ENCODE data around the gene ADI1. TPM values are rescaled to one million over a fixed set of nuclear protein-coding genes. Genes with fewer than 3 reads are reported as not detected.

ADI1 gene
- total and polyA plus RNA-seq, 7 donors, result 42.5 to 137 (median 43.7) TPM

- Histone ChIP-seq H3K4me3 (no peak overlapping the region), H3K36me3 (ENCODE audit: insufficient read depth in 1 of 2, low read depth in 1 of 2) (peaks cover 3 to 51% of the 10 kb centered on the region in 2 donors), H3K27me3 (ENCODE audit: insufficient read depth in 3 of 3, low read length in 2 of 3) (no peaks in the 10 kb centered on the region), H3K4me1 (peaks cover 51% of the 10 kb centered on the region), H3K27ac (peak overlapping the region; percentile 95), H3K9me3 (no peaks in the 10 kb centered on the region)
- 93 to 99% (median 94%) methylated on average over 7 of the region's 7 CpGs for WGBS, 3 donors
- TF ChIP-seq, protein P1, sequence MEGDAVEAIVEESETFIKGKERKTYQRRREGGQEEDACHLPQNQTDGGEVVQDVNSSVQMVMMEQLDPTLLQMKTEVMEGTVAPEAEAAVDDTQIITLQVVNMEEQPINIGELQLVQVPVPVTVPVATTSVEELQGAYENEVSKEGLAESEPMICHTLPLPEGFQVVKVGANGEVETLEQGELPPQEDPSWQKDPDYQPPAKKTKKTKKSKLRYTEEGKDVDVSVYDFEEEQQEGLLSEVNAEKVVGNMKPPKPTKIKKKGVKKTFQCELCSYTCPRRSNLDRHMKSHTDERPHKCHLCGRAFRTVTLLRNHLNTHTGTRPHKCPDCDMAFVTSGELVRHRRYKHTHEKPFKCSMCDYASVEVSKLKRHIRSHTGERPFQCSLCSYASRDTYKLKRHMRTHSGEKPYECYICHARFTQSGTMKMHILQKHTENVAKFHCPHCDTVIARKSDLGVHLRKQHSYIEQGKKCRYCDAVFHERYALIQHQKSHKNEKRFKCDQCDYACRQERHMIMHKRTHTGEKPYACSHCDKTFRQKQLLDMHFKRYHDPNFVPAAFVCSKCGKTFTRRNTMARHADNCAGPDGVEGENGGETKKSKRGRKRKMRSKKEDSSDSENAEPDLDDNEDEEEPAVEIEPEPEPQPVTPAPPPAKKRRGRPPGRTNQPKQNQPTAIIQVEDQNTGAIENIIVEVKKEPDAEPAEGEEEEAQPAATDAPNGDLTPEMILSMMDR (IDR thresholded peaks at IDR 0.05), result no peak
- ATAC-seq (no peak), DNase-seq (peak in 1 of 2 donors; percentile 45)
- intact Hi-C loops (cut with DNase I), result no loop called here
Observed at GRCh38 chr2:3469486-3469885, 49.8 kb downstream of the ADI1 start.

GRCh38 chr2:3468296-3468988, 50.9 kb downstream of the ADI1 start:
- DNase-seq (peak in 1 of 2 donors; percentile 31), ATAC-seq (no peak)
- no peaks in the 10 kb centered on the region for H3K9me3 ChIP-seq
- H3K36me3 ChIP-seq (ENCODE audit: insufficient read depth in 1 of 2, low read depth in 1 of 2), result peaks cover 3 to 56% of the 10 kb centered on the region in 2 donors
- intact Hi-C loops (cut with DNase I), result no loop called here
- 92 to 94% (median 94%) methylated on average over 31 of the region's 31 CpGs for WGBS, 3 donors
- H3K4me1 ChIP-seq, result peaks cover 51% of the 10 kb centered on the region
- H3K27me3 ChIP-seq (ENCODE audit: insufficient read depth in 3 of 3, low read length in 2 of 3), result no peaks in the 10 kb centered on the region
- TF ChIP-seq, protein P1 (IDR thresholded peaks at IDR 0.05), result no peak
- no peak overlapping the region for H3K4me3 ChIP-seq
- H3K27ac ChIP-seq, result no peak overlapping the region

DNA sequence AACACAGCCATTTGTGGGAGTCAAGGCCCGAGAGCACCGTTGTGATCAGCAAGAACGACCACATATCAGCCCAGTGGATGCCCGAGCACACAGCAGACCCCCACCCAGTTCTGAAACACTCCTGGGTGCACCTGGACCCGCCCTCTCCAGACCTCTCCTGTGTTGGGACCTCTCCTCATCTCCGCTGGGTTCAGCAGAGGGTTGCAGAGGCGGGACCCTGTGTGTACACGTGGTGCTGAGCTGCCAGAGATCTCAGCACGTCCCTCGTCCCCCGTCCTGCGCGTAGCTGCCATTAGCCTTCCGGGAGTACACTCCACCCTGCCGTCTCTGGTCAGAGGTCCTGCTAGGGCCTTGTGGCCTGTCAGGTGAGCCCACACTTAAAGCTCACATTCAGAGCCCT, 51.7 kb downstream of the ADI1 start:
- WGBS, 3 donors, result 93 to 96% (median 96%) methylated on average over 15 of the region's 15 CpGs
- Histone ChIP-seq H3K4me3 (no peak overlapping the region), H3K27me3 (ENCODE audit: insufficient read depth in 3 of 3, low read length in 2 of 3) (no peaks in the 10 kb centered on the region), H3K27ac (no peak overlapping the region), H3K36me3 (ENCODE audit: insufficient read depth in 1 of 2, low read depth in 1 of 2) (peaks cover 3 to 57% of the 10 kb centered on the region in 2 donors), H3K4me1 (peaks cover 47% of the 10 kb centered on the region), H3K9me3 (no peaks in the 10 kb centered on the region)
- TF ChIP-seq, protein P1 (IDR thresholded peaks at IDR 0.05), result no peak
- no peak for ATAC-seq
- peak in 1 of 2 donors; percentile 21 for DNase-seq
- intact Hi-C loops (cut with DNase I), result no loop called here

DNA sequence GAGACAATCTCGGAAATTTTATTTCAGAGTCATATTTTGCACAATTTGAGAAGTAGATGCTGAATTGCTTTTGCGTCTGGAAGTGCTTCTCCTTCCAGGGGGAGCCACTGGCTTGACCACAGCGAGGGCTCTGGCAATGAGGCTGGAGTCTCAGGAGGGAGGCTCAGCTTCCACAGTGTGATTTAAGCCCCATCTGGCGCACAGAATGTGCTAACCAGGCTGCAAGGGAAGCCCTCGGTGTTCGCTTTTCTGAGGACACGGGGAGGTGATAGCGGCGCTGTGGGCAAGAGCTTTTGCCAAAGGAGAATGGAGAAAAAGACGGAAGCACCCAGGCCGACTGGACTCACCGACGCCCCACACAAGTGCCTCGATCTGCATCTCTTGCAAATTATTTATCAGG, 52.4 kb downstream of the ADI1 start:
- 83 to 87% (median 85%) methylated on average over 14 of the region's 14 CpGs for WGBS, 3 donors
- peaks cover 42% of the 10 kb centered on the region for H3K4me1 ChIP-seq
- no peaks in the 10 kb centered on the region for H3K9me3 ChIP-seq
- DNase-seq, result peak in 1 of 2 donors; percentile 15
- peaks cover 3 to 57% of the 10 kb centered on the region in 2 donors for H3K36me3 ChIP-seq (ENCODE audit: insufficient read depth in 1 of 2, low read depth in 1 of 2)
- no peaks in the 10 kb centered on the region for H3K27me3 ChIP-seq (ENCODE audit: insufficient read depth in 3 of 3, low read length in 2 of 3)
- no peak overlapping the region for H3K4me3 ChIP-seq
- no peak overlapping the region for H3K27ac ChIP-seq
- no peak for ATAC-seq
- TF ChIP-seq, protein P1 (IDR thresholded peaks at IDR 0.05), result no peak
- intact Hi-C loops (cut with DNase I), result no loop called here

GRCh38 chr2:3466482-3466863, 52.9 kb downstream of the ADI1 start:
- peak in 1 of 2 donors; percentile 40 for DNase-seq
- peak overlapping the region; percentile 56 for H3K27ac ChIP-seq

More at GRCh38 chr2:3466482-3466863, 52.9 kb downstream of the ADI1 start:
- H3K9me3 ChIP-seq, result no peaks in the 10 kb centered on the region
- TF ChIP-seq, protein P1 (IDR thresholded peaks at IDR 0.05), result no peak
- no peaks in the 10 kb centered on the region for H3K27me3 ChIP-seq (ENCODE audit: insufficient read depth in 3 of 3, low read length in 2 of 3)
- intact Hi-C loops (cut with DNase I), result no loop called here
- 81 to 88% (median 84%) methylated on average over 9 of the region's 9 CpGs for WGBS, 3 donors
- no peak overlapping the region for H3K4me3 ChIP-seq
- peaks cover 42% of the 10 kb centered on the region for H3K4me1 ChIP-seq
- ATAC-seq, result no peak
- H3K36me3 ChIP-seq (ENCODE audit: insufficient read depth in 1 of 2, low read depth in 1 of 2), result peaks cover 3 to 57% of the 10 kb centered on the region in 2 donors

Data from psoas muscle (tissue), 8 donors.